SJSA1 (cell line): ENCODE data around the gene PARP16. TPM values are rescaled to one million over a fixed set of nuclear protein-coding genes. Genes with fewer than 3 reads are reported as not detected.
"Not testable (repeated sequence)": the region's sequence is repeated elsewhere in the genome, so short reads cannot be mapped to it uniquely, and the experiment has no call there.

ENCODE experiments used
- DNase-seq, 2 experiments: peaks; one replicate each; pipeline ENCODE4 v3.0.0-alpha.2; 2015 to 2020; ENCODE audit warnings: low spot score in 2 of 2, low read depth in 1 of 2
- H3K27ac ChIP-seq: fragments of 250-450 bp; sonication (Bioruptor Pico); 2 replicates; pipeline ENCODE4 v1.5.1; 2020; ENCODE audit warnings: mild to moderate bottlenecking, moderate library complexity
- H3K27me3 ChIP-seq: fragments of 250-450 bp; sonication (Bioruptor Pico); replicated peaks from 2 replicates; pipeline ENCODE4 v1.5.1; 2020; ENCODE audit warnings: mild to moderate bottlenecking, moderate library complexity
- H3K36me3 ChIP-seq: fragments of 250-450 bp; sonication (Bioruptor Pico); 2 replicates; pipeline ENCODE4 v1.5.1; 2020; ENCODE audit warnings: mild to moderate bottlenecking
- H3K4me1 ChIP-seq: fragments of 250-450 bp; sonication (Bioruptor Pico); replicated peaks from 2 replicates; pipeline ENCODE4 v1.6.1; 2021; ENCODE audit warnings: mild to moderate bottlenecking
- H3K4me3 ChIP-seq: fragments of 250-450 bp; sonication (Bioruptor Pico); 2 replicates; pipeline ENCODE4 v1.5.1; 2020; ENCODE audit warnings: mild to moderate bottlenecking
- H3K9me3 ChIP-seq: fragments of 250-450 bp; sonication (Bioruptor Pico); replicated peaks from 2 replicates; pipeline ENCODE4 v1.5.1; 2020; ENCODE audit warnings: mild to moderate bottlenecking
- total RNA-seq: library from RNA; depleted of rRNA; stranded (reverse); fragments of >200 nt; shearing (Covaris generic); gene quantifications from 2 replicates; pipeline ENCODE4 v1.2.3, GENCODE V29; 2014

PARP16 gene
- total RNA-seq, 1 experiment from 2014 or later = 7.4 TPM

GRCh38 chr15:65249641-65250040 is 37.0 kb downstream of the PARP16 start:
- H3K4me3 ChIP-seq = no peak overlapping the region
- H3K9me3 ChIP-seq = no peaks in the 10 kb centered on the region
- no peak for DNase-seq
- H3K36me3 ChIP-seq = no peaks in the 10 kb centered on the region
- H3K27ac ChIP-seq = no peak overlapping the region
- no peaks in the 10 kb centered on the region for H3K4me1 ChIP-seq
- no peaks in the 10 kb centered on the region for H3K27me3 ChIP-seq

GRCh38 chr15:65248511-65249255 is 38.0 kb downstream of the PARP16 start:
- H3K4me1 ChIP-seq = no peaks in the 10 kb centered on the region
- H3K36me3 ChIP-seq = no peaks in the 10 kb centered on the region
- no peak overlapping the region for H3K27ac ChIP-seq
- no peak for DNase-seq
- H3K27me3 ChIP-seq = no peaks in the 10 kb centered on the region
- no peak overlapping the region for H3K4me3 ChIP-seq
- no peaks in the 10 kb centered on the region for H3K9me3 ChIP-seq

- H3K4me1 ChIP-seq = no peaks in the 10 kb centered on the region
- DNase-seq = no peak
- H3K9me3 ChIP-seq = no peaks in the 10 kb centered on the region
- no peaks in the 10 kb centered on the region for H3K36me3 ChIP-seq
- no peak overlapping the region for H3K27ac ChIP-seq
- no peaks in the 10 kb centered on the region for H3K27me3 ChIP-seq
- no peak overlapping the region for H3K4me3 ChIP-seq
These were observed 39.7 kb downstream of the PARP16 start for GRCh38 chr15:65246939-65247338.

GRCh38 chr15:65246026-65246714 is 40.5 kb downstream of the PARP16 start:
- Histone ChIP-seq H3K9me3 (no peaks in the 10 kb centered on the region), H3K27me3 (no peaks in the 10 kb centered on the region), H3K27ac (no peak overlapping the region), H3K4me1 (no peaks in the 10 kb centered on the region), H3K36me3 (no peaks in the 10 kb centered on the region), H3K4me3 (no peak overlapping the region)
- DNase-seq = no peak

- H3K4me3 ChIP-seq = no peak overlapping the region
- no peaks in the 10 kb centered on the region for H3K36me3 ChIP-seq
- H3K4me1 ChIP-seq = no peaks in the 10 kb centered on the region
- no peaks in the 10 kb centered on the region for H3K9me3 ChIP-seq
- H3K27ac ChIP-seq = no peak overlapping the region
- H3K27me3 ChIP-seq = no peaks in the 10 kb centered on the region
- no peak for DNase-seq
These were observed 41.4 kb downstream of the PARP16 start for GRCh38 chr15:65245096-65245856.

- Histone ChIP-seq H3K27ac (no peak overlapping the region), H3K4me1 (no peaks in the 10 kb centered on the region), H3K9me3 (no peaks in the 10 kb centered on the region), H3K4me3 (no peak overlapping the region), H3K27me3 (no peaks in the 10 kb centered on the region), H3K36me3 (no peaks in the 10 kb centered on the region)
- no peak for DNase-seq
These were observed 42.0 kb downstream of the PARP16 start for GRCh38 chr15:65244638-65245037.

GRCh38 chr15:65236443-65236842 is 50.2 kb downstream of the PARP16 start:
- H3K36me3 ChIP-seq, H3K27ac ChIP-seq, DNase-seq, H3K27me3 ChIP-seq, H3K4me1 ChIP-seq, H3K9me3 ChIP-seq, H3K4me3 ChIP-seq: not testable (repeated sequence)

GRCh38 chr15:65233696-65234095 is 53.0 kb downstream of the PARP16 start:
- no peak for DNase-seq
- no peaks in the 10 kb centered on the region for H3K4me1 ChIP-seq
- H3K27ac ChIP-seq = no peak overlapping the region
- no peaks in the 10 kb centered on the region for H3K9me3 ChIP-seq
- H3K27me3 ChIP-seq = no peaks in the 10 kb centered on the region
- no peak overlapping the region for H3K4me3 ChIP-seq
- H3K36me3 ChIP-seq = peaks cover 2% of the 10 kb centered on the region; the same call in 1 of the 2 replicates

GRCh38 chr15:65232520-65232919 is 54.2 kb downstream of the PARP16 start:
- no peak for DNase-seq
- Histone ChIP-seq H3K36me3 (peaks cover 2% of the 10 kb centered on the region; the same call in 1 of the 2 replicates), H3K4me3 (no peak overlapping the region)

GRCh38 chr15:65231306-65231705 is 55.4 kb downstream of the PARP16 start:
- Histone ChIP-seq H3K4me1 (no peaks in the 10 kb centered on the region), H3K27me3 (no peaks in the 10 kb centered on the region), H3K4me3 (no peak overlapping the region), H3K9me3 (no peaks in the 10 kb centered on the region), H3K36me3 (peaks cover 2% of the 10 kb centered on the region; the same call in 1 of the 2 replicates), H3K27ac (no peak overlapping the region)
- DNase-seq = no peak

More at GRCh38 chr15:65232520-65232919, 54.2 kb downstream of the PARP16 start:
- H3K9me3 ChIP-seq = no peaks in the 10 kb centered on the region
- H3K27ac ChIP-seq = no peak overlapping the region
- H3K4me1 ChIP-seq = no peaks in the 10 kb centered on the region
- H3K27me3 ChIP-seq = no peaks in the 10 kb centered on the region

- not testable (repeated sequence) for H3K9me3 ChIP-seq, H3K4me3 ChIP-seq, H3K4me1 ChIP-seq, H3K36me3 ChIP-seq, DNase-seq, H3K27me3 ChIP-seq, H3K27ac ChIP-seq
These were observed 59.8 kb downstream of the PARP16 start for GRCh38 chr15:65226901-65227300.

GRCh38 chr15:65226221-65226620 is 60.5 kb downstream of the PARP16 start:
- no peak for DNase-seq
- Histone ChIP-seq H3K27ac (no peak overlapping the region), H3K9me3 (no peaks in the 10 kb centered on the region), H3K27me3 (no peaks in the 10 kb centered on the region), H3K4me1 (no peaks in the 10 kb centered on the region), H3K36me3 (no peaks in the 10 kb centered on the region), H3K4me3 (no peak overlapping the region)

GRCh38 chr15:65223996-65224395 is 62.7 kb downstream of the PARP16 start:
- no peak for DNase-seq
- H3K4me3 ChIP-seq = no peak overlapping the region
- H3K4me1 ChIP-seq = no peaks in the 10 kb centered on the region
- no peaks in the 10 kb centered on the region for H3K36me3 ChIP-seq
- no peaks in the 10 kb centered on the region for H3K9me3 ChIP-seq
- no peak overlapping the region for H3K27ac ChIP-seq
- no peaks in the 10 kb centered on the region for H3K27me3 ChIP-seq

- Histone ChIP-seq H3K4me3 (no peak overlapping the region), H3K9me3 (no peaks in the 10 kb centered on the region), H3K27ac (no peak overlapping the region), H3K36me3 (no peaks in the 10 kb centered on the region), H3K4me1 (no peaks in the 10 kb centered on the region), H3K27me3 (no peaks in the 10 kb centered on the region)
- DNase-seq = no peak
These were observed 63.8 kb downstream of the PARP16 start for GRCh38 chr15:65222891-65223290.
